HG02884 (cell line): ENCODE data around the gene TTLL10.
"Not testable (repeated sequence)": the region's sequence is repeated elsewhere in the genome, so short reads cannot be mapped to it uniquely, and the experiment has no call there.

Experiments used
- ATAC-seq: cut with Tn5 transposase; IDR thresholded peaks from one replicate; pipeline ENCODE4 v1.9.1; 2021; ENCODE audit warnings: mild to moderate bottlenecking, moderate library complexity; ENCODE audit not compliant: unreplicated experiment

Gene TTLL10

DNA sequence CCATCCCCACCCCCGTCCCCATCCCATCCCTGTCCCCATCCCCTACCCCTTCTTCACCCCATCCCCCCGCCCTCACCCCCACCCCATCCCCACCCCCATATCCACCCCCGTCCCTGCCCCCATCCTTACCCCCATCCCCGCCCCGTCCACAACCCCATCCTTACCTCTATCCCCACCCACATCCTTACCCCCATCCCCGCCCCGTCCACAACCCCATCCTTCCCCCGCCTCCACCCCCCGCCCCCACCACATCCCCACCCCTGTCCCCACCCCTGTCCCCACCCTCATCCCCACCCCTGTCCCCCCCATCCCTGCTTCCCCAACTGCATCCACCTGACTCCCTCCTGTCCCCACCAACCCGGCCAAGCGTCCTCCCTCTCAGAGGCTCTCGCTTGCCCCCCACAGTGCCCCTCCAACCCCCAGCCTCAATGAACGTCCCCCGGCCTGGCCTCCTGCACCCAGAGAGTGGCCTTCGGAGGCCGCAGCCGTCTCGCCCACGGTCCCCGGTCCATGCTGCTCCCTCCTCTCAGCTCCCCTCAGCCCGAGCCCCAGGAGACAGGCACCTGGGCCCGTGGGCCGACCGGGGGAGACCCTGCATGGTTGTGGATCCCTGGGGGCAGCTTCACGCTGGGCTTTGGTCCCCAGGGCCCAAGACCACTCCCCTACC, 32.3 kb upstream of the TTLL10 start:
- no peak for ATAC-seq

- ATAC-seq: no peak
Observed at GRCh38 chr1:1141911-1142250, 31.8 kb upstream of the TTLL10 start.

GRCh38 chr1:1142352-1142751, 31.3 kb upstream of the TTLL10 start:
- ATAC-seq: not testable (repeated sequence)

GRCh38 chr1:1142844-1143243, 30.8 kb upstream of the TTLL10 start:
- ATAC-seq: no peak

GRCh38 chr1:1143636-1144035, 30.0 kb upstream of the TTLL10 start:
- no peak for ATAC-seq

DNA sequence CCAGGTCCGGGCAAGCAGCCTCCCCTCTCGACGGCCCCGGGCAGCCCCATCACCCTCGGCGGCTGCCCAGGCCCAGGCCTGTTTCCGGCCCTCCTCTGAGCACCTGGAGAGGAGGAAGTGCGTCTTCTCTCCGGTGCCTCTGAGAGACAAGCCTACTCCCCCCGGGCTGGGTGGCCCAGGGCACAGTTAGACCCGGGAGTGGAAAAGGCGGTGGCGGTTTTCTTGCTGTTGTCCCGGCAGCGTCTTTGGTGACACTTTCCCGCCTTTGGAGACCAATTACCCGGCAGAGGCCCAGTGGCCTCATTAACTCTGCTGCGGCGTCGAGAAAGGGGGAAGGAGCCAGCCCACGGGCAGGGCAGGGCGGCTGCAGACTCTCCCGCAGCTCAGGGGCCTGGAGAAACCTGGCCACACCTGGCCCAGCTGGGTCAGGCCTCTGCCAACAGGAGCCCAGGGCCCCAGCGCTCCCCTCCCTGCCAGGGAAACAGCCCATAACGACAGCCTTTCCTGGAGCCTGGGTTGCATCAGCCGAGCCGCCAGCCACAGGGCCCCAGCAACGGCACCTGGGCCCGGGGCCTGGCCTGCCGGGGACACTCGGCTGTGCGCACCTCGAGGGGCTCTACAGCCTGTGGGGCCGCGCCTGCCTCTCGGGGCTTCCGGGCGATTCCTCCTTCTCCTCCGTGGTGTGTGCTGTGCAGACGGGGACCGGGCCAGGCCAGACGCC, 29.4 kb upstream of the TTLL10 start:
- ATAC-seq: no peak

- no peak for ATAC-seq
Observed at GRCh38 chr1:1144843-1145546, 28.7 kb upstream of the TTLL10 start.

- ATAC-seq: no peak
Observed at GRCh38 chr1:1145547-1145914, 28.1 kb upstream of the TTLL10 start.

DNA sequence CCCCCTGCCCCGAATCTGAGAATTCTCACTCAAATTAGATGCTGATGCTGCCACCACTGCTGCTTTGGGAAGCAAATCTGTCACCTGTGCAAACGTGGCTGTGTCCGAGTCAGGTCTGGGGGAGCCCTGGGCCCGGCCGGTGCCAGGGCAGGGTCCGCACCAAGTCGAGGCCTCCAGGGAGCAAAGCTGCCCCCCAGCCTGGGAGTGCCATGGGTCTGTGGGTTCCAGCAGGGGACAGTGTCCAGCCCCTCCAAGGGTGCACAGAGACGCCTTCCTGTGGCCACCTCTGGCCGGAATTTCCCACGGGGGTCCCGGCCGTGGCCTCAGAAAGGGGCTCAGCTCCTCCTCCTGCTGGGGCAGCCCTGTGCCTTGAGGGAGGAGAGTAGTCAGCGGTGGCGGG, 27.7 kb upstream of the TTLL10 start:
- no peak for ATAC-seq

DNA sequence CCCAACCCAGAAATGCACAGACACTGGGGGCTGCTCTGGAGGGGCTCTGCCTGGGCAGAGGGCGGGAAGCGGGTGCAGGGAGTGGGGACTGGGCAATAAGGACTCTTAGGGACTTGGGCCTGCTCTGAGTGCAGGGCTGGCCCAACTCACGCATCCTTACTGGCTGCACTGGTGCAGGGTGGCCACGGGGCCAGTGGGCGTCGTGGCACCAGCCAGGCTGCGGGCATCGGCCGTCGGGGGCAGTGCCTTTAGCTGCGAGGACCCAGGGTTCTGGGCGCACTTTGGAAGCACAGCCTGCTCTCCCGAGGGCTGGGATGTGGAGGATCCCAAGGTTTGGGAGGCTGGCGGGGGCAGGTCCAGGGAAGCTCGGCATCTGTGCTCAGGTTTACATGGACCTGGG, 27.1 kb upstream of the TTLL10 start:
- no peak for ATAC-seq

GRCh38 chr1:1148061-1148460, 25.6 kb upstream of the TTLL10 start:
- ATAC-seq: no peak

DNA sequence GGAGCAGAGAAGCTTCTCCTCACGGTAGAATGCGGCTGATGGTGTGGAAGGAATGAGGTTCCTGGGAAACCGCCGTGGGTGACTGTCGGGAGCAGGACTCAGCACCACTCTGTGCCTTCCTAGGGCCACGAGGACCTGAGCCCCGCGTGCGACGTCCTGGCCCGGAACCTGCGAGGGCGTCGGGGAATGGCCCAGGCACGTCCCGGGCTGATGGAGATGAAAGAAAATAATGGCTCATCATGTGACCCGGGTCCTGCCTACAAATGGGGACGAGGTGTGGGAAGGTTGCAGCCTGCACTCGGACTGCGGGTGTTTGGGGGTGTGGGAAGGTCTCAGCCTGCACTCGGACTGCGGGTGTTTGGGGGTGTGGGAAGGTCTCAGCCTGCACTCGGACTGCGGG, 25.1 kb upstream of the TTLL10 start:
- ATAC-seq: no peak

GRCh38 chr1:1149416-1149815, 24.3 kb upstream of the TTLL10 start:
- ATAC-seq: no peak

GRCh38 chr1:1150100-1150499, 23.6 kb upstream of the TTLL10 start:
- ATAC-seq: no peak

DNA sequence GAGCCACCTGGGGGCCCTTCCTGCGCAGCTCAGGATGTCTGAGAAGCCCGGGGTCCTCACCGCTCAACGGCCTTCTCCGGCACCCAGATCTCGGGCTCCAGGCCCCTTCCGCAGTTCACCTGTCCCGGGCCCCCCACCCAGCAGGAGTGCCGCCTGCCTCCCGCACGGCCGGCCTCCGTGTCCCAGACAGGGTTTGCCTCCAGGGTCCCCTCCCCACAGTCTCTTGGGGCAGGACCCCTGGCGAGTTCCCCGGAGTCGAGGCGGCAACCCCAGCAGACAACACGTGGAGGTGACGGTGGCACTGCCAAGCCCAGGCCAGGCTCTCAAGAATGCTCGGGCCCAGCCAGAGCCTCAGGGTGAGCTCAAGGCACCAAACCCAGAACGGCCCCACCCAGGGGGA, 22.4 kb upstream of the TTLL10 start:
- ATAC-seq: no peak

GRCh38 chr1:1152431-1152830, 21.2 kb upstream of the TTLL10 start:
- ATAC-seq: not testable (repeated sequence)

- ATAC-seq: not testable (repeated sequence)
Observed at GRCh38 chr1:1153215-1153614, 20.5 kb upstream of the TTLL10 start.

DNA sequence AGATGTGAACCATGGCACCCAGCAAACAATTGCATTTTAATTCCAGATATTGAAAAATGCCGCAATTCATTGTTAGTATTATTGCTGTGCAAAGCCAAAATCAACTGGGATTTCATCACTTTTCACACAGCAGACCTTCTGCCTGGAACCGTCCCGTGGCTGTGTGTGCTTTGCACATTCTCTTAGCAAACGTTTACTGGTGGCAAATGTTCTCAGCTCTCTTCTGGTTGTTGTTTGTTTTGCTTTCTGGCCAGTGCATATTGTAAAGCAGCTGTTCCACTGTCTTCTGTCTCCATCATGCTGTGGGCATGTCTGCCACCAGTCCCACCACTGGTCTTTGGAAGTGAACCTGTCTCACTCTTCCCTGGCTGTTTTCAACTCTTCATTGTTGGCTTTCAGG, 19.8 kb upstream of the TTLL10 start:
- ATAC-seq: no peak

GRCh38 chr1:1155258-1155657, 18.4 kb upstream of the TTLL10 start:
- no peak for ATAC-seq

GRCh38 chr1:1156140-1157032, 17.3 kb upstream of the TTLL10 start:
- ATAC-seq: no peak

DNA sequence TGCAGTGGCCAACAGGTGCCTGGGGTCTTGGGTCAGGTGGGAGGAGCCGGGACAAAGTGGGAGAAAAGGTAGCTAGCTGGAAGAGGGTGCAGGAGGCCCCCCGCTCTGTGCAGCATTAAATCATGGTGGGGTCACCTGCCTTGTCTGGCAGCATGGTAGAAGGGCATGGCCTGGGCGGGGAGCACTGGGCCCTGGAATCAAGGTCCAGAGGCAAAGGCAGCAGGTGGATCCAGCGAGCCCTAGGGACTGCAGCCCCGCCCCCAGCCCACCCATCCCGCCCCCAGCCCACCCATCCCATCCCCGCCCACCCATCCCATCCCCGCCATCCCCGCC, 16.7 kb upstream of the TTLL10 start:
- ATAC-seq: no peak
